ENCODE results near the gene INHA. TPM values are rescaled to one million over a fixed set of nuclear protein-coding genes. Genes with fewer than 3 reads are reported as not detected.

Gene INHA
- total and polyA plus RNA-seq, 4 donors: 0.03 to 0.15 (median 0.11) TPM

- 89% methylated on average over 6 of the region's 6 CpGs for WGBS
- no peaks in the 10 kb centered on the region for H3K36me3 ChIP-seq (ENCODE audit: control insufficient read depth in 4 of 4, insufficient read depth in 3 of 4, low read depth in 1 of 4, low read length in 3 of 4)
- peaks cover 0 to 6% (median 0%) of the 10 kb centered on the region in 4 donors for H3K4me1 ChIP-seq (ENCODE audit: control insufficient read depth in 4 of 4, insufficient read depth in 4 of 4, low read length in 3 of 4)
- no peaks in the 10 kb centered on the region for H3K9me3 ChIP-seq (ENCODE audit: control insufficient read depth in 4 of 4, low read length in 3 of 4)
- no peaks in the 10 kb centered on the region for H3K27me3 ChIP-seq (ENCODE audit: control insufficient read depth in 4 of 4, insufficient read depth in 4 of 4, low read length in 3 of 4)
- H3K9ac ChIP-seq (ENCODE audit: low read depth in 1 of 2, low read length in 2 of 2): no peak overlapping the region
- TF ChIP-seq, protein P1, sequence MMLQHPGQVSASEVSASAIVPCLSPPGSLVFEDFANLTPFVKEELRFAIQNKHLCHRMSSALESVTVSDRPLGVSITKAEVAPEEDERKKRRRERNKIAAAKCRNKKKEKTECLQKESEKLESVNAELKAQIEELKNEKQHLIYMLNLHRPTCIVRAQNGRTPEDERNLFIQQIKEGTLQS (IDR thresholded peaks at IDR 0.05): no peak
- no peak for TF ChIP-seq ZBTB33 (IDR thresholded peaks at IDR 0.05)
- TF ChIP-seq HNF4A (conservative IDR thresholded peaks at IDR 0.05): no peak
- TF ChIP-seq HNF4G (IDR thresholded peaks at IDR 0.05): no peak
- no peak for TF ChIP-seq GABPA (IDR thresholded peaks at IDR 0.05 in 1 of 2, conservative IDR thresholded peaks at IDR 0.05 in 1 of 2)
- TF ChIP-seq RAD21 (IDR thresholded peaks at IDR 0.05): no peak
- no peak for TF ChIP-seq FOXA1 (IDR thresholded peaks at IDR 0.05)
- no peak for TF ChIP-seq RXRA (IDR thresholded peaks at IDR 0.05)
- H3K27ac ChIP-seq (ENCODE audit: low read depth in 1 of 2, low read length in 2 of 2): no peak overlapping the region
- no peak for DNase-seq (ENCODE audit: low spot score)
- H3K4me3 ChIP-seq (ENCODE audit: low read depth in 1 of 3, low read length in 3 of 3): no peak overlapping the region
Measured at GRCh38 chr2:219620546-219620945, 48.4 kb downstream of the INHA start.

- Histone ChIP-seq H3K36me3 (ENCODE audit: control insufficient read depth in 4 of 4, insufficient read depth in 3 of 4, low read depth in 1 of 4, low read length in 3 of 4) (no peaks in the 10 kb centered on the region), H3K9ac (ENCODE audit: low read depth in 1 of 2, low read length in 2 of 2) (no peak overlapping the region), H3K4me1 (ENCODE audit: control insufficient read depth in 4 of 4, insufficient read depth in 4 of 4, low read length in 3 of 4) (peaks cover 0 to 8% (median 0%) of the 10 kb centered on the region in 4 donors), H3K27me3 (ENCODE audit: control insufficient read depth in 4 of 4, insufficient read depth in 4 of 4, low read length in 3 of 4) (no peaks in the 10 kb centered on the region), H3K9me3 (ENCODE audit: control insufficient read depth in 4 of 4, low read length in 3 of 4) (no peaks in the 10 kb centered on the region), H3K27ac (ENCODE audit: low read depth in 1 of 2, low read length in 2 of 2) (no peak overlapping the region), H3K4me3 (ENCODE audit: low read depth in 1 of 3, low read length in 3 of 3) (no peak overlapping the region)
- no peak for DNase-seq (ENCODE audit: low spot score)
- TF ChIP-seq FOXA1 (IDR thresholded peaks at IDR 0.05) (no peak), REST (IDR thresholded peaks at IDR 0.05) (no peak), JUND (IDR thresholded peaks at IDR 0.05) (no peak), NR2F2 (IDR thresholded peaks at IDR 0.05) (no peak)
- TF ChIP-seq, protein P1 (IDR thresholded peaks at IDR 0.05): no peak
- 77% methylated on average over 4 of the region's 4 CpGs for WGBS
Measured at GRCh38 chr2:219621935-219622334, 49.8 kb downstream of the INHA start.

GRCh38 chr2:219622472-219622871 is 50.4 kb downstream of the INHA start:
- TF ChIP-seq, protein P2, sequence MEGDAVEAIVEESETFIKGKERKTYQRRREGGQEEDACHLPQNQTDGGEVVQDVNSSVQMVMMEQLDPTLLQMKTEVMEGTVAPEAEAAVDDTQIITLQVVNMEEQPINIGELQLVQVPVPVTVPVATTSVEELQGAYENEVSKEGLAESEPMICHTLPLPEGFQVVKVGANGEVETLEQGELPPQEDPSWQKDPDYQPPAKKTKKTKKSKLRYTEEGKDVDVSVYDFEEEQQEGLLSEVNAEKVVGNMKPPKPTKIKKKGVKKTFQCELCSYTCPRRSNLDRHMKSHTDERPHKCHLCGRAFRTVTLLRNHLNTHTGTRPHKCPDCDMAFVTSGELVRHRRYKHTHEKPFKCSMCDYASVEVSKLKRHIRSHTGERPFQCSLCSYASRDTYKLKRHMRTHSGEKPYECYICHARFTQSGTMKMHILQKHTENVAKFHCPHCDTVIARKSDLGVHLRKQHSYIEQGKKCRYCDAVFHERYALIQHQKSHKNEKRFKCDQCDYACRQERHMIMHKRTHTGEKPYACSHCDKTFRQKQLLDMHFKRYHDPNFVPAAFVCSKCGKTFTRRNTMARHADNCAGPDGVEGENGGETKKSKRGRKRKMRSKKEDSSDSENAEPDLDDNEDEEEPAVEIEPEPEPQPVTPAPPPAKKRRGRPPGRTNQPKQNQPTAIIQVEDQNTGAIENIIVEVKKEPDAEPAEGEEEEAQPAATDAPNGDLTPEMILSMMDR (IDR thresholded peaks at IDR 0.05; ENCODE audit: low read depth, low read length, missing input control): no peak
- TF ChIP-seq, protein P1 (IDR thresholded peaks at IDR 0.05): no peak
- no peaks in the 10 kb centered on the region for H3K27me3 ChIP-seq (ENCODE audit: control insufficient read depth in 4 of 4, insufficient read depth in 4 of 4, low read length in 3 of 4)
- WGBS: 95% methylated on average over 2 of the region's 2 CpGs
- DNase-seq (ENCODE audit: low spot score): no peak
- peaks cover 0 to 12% (median under 1%) of the 10 kb centered on the region in 4 donors for H3K4me1 ChIP-seq (ENCODE audit: control insufficient read depth in 4 of 4, insufficient read depth in 4 of 4, low read length in 3 of 4)
- no peak overlapping the region for H3K4me3 ChIP-seq (ENCODE audit: low read depth in 1 of 3, low read length in 3 of 3)
- H3K9ac ChIP-seq (ENCODE audit: low read depth in 1 of 2, low read length in 2 of 2): no peak overlapping the region
- H3K9me3 ChIP-seq (ENCODE audit: control insufficient read depth in 4 of 4, low read length in 3 of 4): no peaks in the 10 kb centered on the region
- no peak overlapping the region for H3K27ac ChIP-seq (ENCODE audit: low read depth in 1 of 2, low read length in 2 of 2)
- H3K36me3 ChIP-seq (ENCODE audit: control insufficient read depth in 4 of 4, insufficient read depth in 3 of 4, low read depth in 1 of 4, low read length in 3 of 4): no peaks in the 10 kb centered on the region
